ENCODE data around the gene FAF2. TPM values are rescaled to one million over a fixed set of nuclear protein-coding genes. Genes with fewer than 3 reads are reported as not detected.

The FAF2 gene
- total and polyA plus RNA-seq, 4 donors = 12.7 to 28.3 (median 16.5) TPM

GRCh38 chr5:176540956-176541337, 92.8 kb downstream of the FAF2 start:
- no peak overlapping the region for H3K4me3 ChIP-seq (ENCODE audit: low read depth in 1 of 3, low read length in 3 of 3)
- H3K4me1 ChIP-seq (ENCODE audit: control insufficient read depth in 4 of 4, insufficient read depth in 4 of 4, low read length in 3 of 4) = peaks cover 3 to 28% (median 16%) of the 10 kb centered on the region in 4 donors
- no peaks in the 10 kb centered on the region for H3K27me3 ChIP-seq (ENCODE audit: control insufficient read depth in 4 of 4, insufficient read depth in 4 of 4, low read length in 3 of 4)
- H3K27ac ChIP-seq (ENCODE audit: low read depth in 1 of 2, low read length in 2 of 2) = no peak overlapping the region
- no peak for DNase-seq (ENCODE audit: low spot score)
- H3K9me3 ChIP-seq (ENCODE audit: control insufficient read depth in 4 of 4, low read length in 3 of 4) = no peaks in the 10 kb centered on the region
- TF ChIP-seq NR2F2 (IDR thresholded peaks at IDR 0.05) (no peak), FOXA2 (IDR thresholded peaks at IDR 0.05) (no peak), TAF1 (conservative IDR thresholded peaks at IDR 0.05) (no peak), HNF4A (conservative IDR thresholded peaks at IDR 0.05) (no peak), FOXA1 (IDR thresholded peaks at IDR 0.05) (no peak), RXRA (IDR thresholded peaks at IDR 0.05) (no peak), EGR1 (IDR thresholded peaks at IDR 0.05; ENCODE audit: low read depth in 2 of 2) (no peak), SP1 (IDR thresholded peaks at IDR 0.05) (no peak), GABPA (IDR thresholded peaks at IDR 0.05 in 1 of 2, conservative IDR thresholded peaks at IDR 0.05 in 1 of 2) (no peak), YY1 (IDR thresholded peaks at IDR 0.05) (no peak), ZBTB33 (IDR thresholded peaks at IDR 0.05) (no peak), RAD21 (IDR thresholded peaks at IDR 0.05) (no peak), HNF4G (IDR thresholded peaks at IDR 0.05) (no peak), JUND (IDR thresholded peaks at IDR 0.05) (no peak)
- TF ChIP-seq, protein P1, sequence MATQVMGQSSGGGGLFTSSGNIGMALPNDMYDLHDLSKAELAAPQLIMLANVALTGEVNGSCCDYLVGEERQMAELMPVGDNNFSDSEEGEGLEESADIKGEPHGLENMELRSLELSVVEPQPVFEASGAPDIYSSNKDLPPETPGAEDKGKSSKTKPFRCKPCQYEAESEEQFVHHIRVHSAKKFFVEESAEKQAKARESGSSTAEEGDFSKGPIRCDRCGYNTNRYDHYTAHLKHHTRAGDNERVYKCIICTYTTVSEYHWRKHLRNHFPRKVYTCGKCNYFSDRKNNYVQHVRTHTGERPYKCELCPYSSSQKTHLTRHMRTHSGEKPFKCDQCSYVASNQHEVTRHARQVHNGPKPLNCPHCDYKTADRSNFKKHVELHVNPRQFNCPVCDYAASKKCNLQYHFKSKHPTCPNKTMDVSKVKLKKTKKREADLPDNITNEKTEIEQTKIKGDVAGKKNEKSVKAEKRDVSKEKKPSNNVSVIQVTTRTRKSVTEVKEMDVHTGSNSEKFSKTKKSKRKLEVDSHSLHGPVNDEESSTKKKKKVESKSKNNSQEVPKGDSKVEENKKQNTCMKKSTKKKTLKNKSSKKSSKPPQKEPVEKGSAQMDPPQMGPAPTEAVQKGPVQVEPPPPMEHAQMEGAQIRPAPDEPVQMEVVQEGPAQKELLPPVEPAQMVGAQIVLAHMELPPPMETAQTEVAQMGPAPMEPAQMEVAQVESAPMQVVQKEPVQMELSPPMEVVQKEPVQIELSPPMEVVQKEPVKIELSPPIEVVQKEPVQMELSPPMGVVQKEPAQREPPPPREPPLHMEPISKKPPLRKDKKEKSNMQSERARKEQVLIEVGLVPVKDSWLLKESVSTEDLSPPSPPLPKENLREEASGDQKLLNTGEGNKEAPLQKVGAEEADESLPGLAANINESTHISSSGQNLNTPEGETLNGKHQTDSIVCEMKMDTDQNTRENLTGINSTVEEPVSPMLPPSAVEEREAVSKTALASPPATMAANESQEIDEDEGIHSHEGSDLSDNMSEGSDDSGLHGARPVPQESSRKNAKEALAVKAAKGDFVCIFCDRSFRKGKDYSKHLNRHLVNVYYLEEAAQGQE (IDR thresholded peaks at IDR 0.05) = no peak
- TF ChIP-seq, protein P2, sequence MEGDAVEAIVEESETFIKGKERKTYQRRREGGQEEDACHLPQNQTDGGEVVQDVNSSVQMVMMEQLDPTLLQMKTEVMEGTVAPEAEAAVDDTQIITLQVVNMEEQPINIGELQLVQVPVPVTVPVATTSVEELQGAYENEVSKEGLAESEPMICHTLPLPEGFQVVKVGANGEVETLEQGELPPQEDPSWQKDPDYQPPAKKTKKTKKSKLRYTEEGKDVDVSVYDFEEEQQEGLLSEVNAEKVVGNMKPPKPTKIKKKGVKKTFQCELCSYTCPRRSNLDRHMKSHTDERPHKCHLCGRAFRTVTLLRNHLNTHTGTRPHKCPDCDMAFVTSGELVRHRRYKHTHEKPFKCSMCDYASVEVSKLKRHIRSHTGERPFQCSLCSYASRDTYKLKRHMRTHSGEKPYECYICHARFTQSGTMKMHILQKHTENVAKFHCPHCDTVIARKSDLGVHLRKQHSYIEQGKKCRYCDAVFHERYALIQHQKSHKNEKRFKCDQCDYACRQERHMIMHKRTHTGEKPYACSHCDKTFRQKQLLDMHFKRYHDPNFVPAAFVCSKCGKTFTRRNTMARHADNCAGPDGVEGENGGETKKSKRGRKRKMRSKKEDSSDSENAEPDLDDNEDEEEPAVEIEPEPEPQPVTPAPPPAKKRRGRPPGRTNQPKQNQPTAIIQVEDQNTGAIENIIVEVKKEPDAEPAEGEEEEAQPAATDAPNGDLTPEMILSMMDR (IDR thresholded peaks at IDR 0.05; ENCODE audit: low read depth, low read length, missing input control) = no peak
- TF ChIP-seq, protein P3, sequence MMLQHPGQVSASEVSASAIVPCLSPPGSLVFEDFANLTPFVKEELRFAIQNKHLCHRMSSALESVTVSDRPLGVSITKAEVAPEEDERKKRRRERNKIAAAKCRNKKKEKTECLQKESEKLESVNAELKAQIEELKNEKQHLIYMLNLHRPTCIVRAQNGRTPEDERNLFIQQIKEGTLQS (IDR thresholded peaks at IDR 0.05) = no peak
- TF ChIP-seq, protein P4, sequence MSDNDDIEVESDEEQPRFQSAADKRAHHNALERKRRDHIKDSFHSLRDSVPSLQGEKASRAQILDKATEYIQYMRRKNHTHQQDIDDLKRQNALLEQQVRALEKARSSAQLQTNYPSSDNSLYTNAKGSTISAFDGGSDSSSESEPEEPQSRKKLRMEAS (IDR thresholded peaks at IDR 0.05) = no peak
- no peak overlapping the region for H3K9ac ChIP-seq (ENCODE audit: low read depth in 1 of 2, low read length in 2 of 2)
- WGBS = 86% methylated on average over 8 of the region's 8 CpGs
- no peaks in the 10 kb centered on the region for H3K36me3 ChIP-seq (ENCODE audit: control insufficient read depth in 4 of 4, insufficient read depth in 3 of 4, low read depth in 1 of 4, low read length in 3 of 4)

Data from liver (tissue), 9 donors.